ENCODE results near the gene C2CD4B. TPM values are rescaled to one million over a fixed set of nuclear protein-coding genes. Genes with fewer than 3 reads are reported as not detected.

C2CD4B gene
- total RNA-seq, 1 experiment from 2014 or later, result 0.13 TPM

DNA sequence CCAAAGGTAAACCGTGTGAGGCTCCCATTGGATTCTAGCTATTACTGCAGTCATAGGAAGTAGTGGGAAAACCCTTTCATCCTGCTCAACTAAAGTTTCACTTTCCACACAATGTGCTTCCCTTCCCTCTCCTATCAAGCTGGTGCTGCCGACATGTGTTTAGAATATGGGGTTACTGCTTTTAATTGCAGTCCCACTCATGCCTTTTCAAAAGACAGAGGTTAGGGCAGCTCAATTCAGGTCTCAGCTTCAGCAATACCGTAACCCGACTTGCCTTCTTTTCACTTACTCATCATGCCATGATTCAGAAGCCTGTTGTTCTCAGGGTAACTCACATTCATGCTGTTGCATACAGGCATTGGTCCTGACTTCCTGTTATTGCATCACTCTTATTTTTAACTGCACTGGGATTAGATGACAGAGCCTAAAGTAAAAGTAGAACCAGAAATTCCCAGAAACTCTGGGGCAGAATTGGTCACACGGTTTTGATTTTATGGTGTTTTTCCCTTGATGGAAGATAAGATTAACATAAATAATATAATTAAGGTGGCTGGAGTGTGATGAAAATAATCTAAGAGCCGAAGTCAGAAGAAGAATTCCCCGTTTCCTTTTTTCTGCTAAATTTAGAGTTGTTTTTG, 45.7 kb downstream of the C2CD4B start:
- Mint-ChIP-seq H3K27ac (peak overlapping the region in 1 of 3 experiments; percentile 71; a peak in 1 of 7 replicates), H3K4me1 (peaks cover 0 to 12% of the 10 kb centered on the region in 2 experiments; a peak in 2 of 4 replicates), H3K9me3 (no peaks in the 10 kb centered on the region; a peak in 1 of 5 replicates), H3K36me3 (ENCODE audit: insufficient read depth in 1 of 3, low read depth in 3 of 3) (no peaks in the 10 kb centered on the region), H3K4me3 (no peak overlapping the region), H3K27me3 (ENCODE audit: low read depth) (no peaks in the 10 kb centered on the region; the same call in 1 of the 2 replicates)
- no peak overlapping the region for H2BK15ac ChIP-seq (ENCODE audit: low read depth, low read length)
- H3K27me3 ChIP-seq (ENCODE audit: insufficient read depth, low read length), result no peaks in the 10 kb centered on the region
- H2BK20ac ChIP-seq (ENCODE audit: low read depth, low read length, poor library complexity, severe bottlenecking), result no peak overlapping the region
- no peak overlapping the region for H3K9ac ChIP-seq (ENCODE audit: extremely low read depth, insufficient read length, low read length)
- DNase-seq, result no peak
- no peaks in the 10 kb centered on the region for H4K20me1 ChIP-seq (ENCODE audit: control insufficient read depth, insufficient read depth, insufficient read length)
- H3K4me2 ChIP-seq (ENCODE audit: insufficient read depth, insufficient read length, low read length), result no peak overlapping the region
- whole genome bisulfite sequencing (ENCODE audit: extremely low coverage, insufficient read length, low lambda C conversion rate), result no CpG with 5 or more reads among the region's 7 CpGs
- H4K8ac ChIP-seq (replicated peaks; ENCODE audit: insufficient read length, low read depth, low read length), result no peak overlapping the region
- no peak overlapping the region for H2BK120ac ChIP-seq (ENCODE audit: low read depth, low read length, poor library complexity, severe bottlenecking)
- H4K91ac ChIP-seq (ENCODE audit: insufficient read length, low read depth, low read length), result no peak overlapping the region
- H2AK5ac ChIP-seq (ENCODE audit: insufficient read length, low read length), result no peak overlapping the region
- no peaks in the 10 kb centered on the region for H3K79me2 ChIP-seq (ENCODE audit: insufficient read depth, low read length)
- H3K27ac ChIP-seq (ENCODE audit: insufficient read length, low read depth, low read length), result no peak overlapping the region
- TF ChIP-seq, protein P1, sequence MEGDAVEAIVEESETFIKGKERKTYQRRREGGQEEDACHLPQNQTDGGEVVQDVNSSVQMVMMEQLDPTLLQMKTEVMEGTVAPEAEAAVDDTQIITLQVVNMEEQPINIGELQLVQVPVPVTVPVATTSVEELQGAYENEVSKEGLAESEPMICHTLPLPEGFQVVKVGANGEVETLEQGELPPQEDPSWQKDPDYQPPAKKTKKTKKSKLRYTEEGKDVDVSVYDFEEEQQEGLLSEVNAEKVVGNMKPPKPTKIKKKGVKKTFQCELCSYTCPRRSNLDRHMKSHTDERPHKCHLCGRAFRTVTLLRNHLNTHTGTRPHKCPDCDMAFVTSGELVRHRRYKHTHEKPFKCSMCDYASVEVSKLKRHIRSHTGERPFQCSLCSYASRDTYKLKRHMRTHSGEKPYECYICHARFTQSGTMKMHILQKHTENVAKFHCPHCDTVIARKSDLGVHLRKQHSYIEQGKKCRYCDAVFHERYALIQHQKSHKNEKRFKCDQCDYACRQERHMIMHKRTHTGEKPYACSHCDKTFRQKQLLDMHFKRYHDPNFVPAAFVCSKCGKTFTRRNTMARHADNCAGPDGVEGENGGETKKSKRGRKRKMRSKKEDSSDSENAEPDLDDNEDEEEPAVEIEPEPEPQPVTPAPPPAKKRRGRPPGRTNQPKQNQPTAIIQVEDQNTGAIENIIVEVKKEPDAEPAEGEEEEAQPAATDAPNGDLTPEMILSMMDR (conservative IDR thresholded peaks at IDR 0.05), result no peak
- H2AFZ ChIP-seq (ENCODE audit: low read length), result no peak overlapping the region
- no peak overlapping the region for H3K4ac ChIP-seq (ENCODE audit: low read depth, low read length)
- H3K18ac ChIP-seq (ENCODE audit: insufficient read length, low read depth, low read length), result no peak overlapping the region
- H3T11ph ChIP-seq (ENCODE audit: low read length), result no peak overlapping the region
- no peak overlapping the region for H2BK5ac ChIP-seq (ENCODE audit: insufficient read length, low read length)
- H3K4me1 ChIP-seq (ENCODE audit: insufficient read depth, low read length), result peaks cover 4% of the 10 kb centered on the region; the same call in 1 of the 2 replicates
- H2BK12ac ChIP-seq (ENCODE audit: insufficient read length, low read depth, low read length), result no peak overlapping the region
- no peaks in the 10 kb centered on the region for H3K9me3 ChIP-seq (ENCODE audit: control insufficient read depth, low read depth, low read length)
- no peak overlapping the region for H4K5ac ChIP-seq (ENCODE audit: insufficient read length, low read depth, low read length)
- no peaks in the 10 kb centered on the region for H3K79me1 ChIP-seq (ENCODE audit: insufficient read depth, low read depth, low read length, poor library complexity, severe bottlenecking)
- H3K14ac ChIP-seq (ENCODE audit: insufficient read depth, low read length), result no peak overlapping the region
- no peak overlapping the region for H3K56ac ChIP-seq (ENCODE audit: insufficient read length, low read depth, low read length)
- H3K23me2 ChIP-seq (ENCODE audit: insufficient read length, low read depth, low read length, poor library complexity, severe bottlenecking), result no peaks in the 10 kb centered on the region
- H3K23ac ChIP-seq (ENCODE audit: insufficient read length, low read depth, low read length), result no peak overlapping the region
